K562 (cell line): ENCODE data around the gene CC2D1A. TPM values are rescaled to one million over a fixed set of nuclear protein-coding genes. Genes with fewer than 3 reads are reported as not detected.
A peak's percentile ranks its signal among the peaks of the same experiment; 100 is the strongest.

Experiments used
- EP300 ChIP-seq: IDR thresholded peaks from 2 replicates; pipeline ENCODE4 v1.6.1; 2012; ENCODE audit warnings: low read length, improper control_type of control experiment
- FOXA3 ChIP-seq, 2 experiments: fragments of 450-650 bp in 1 of 2; sonication (generic) in 1 of 2; formaldehyde crosslinking; IDR thresholded peaks in 1 of 2; conservative IDR thresholded peaks in 1 of 2; 2 replicates each; pipeline versions ENCODE4 v1.4.0 to v1.8.0; 2020 to 2022; ENCODE audit warnings: mild to moderate bottlenecking in 2 of 2, missing genetic modification reagents in 1 of 2
- GATA2 ChIP-seq: sonication (generic); formaldehyde crosslinking; IDR thresholded peaks from 2 replicates; pipeline ENCODE4 v1.4.0; 2020; ENCODE audit warnings: mild to moderate bottlenecking, missing genetic modification reagents
- NONO ChIP-seq, 2 experiments: fragments of 200-400 bp in 1 of 2; fragments of 450-650 bp in 1 of 2; formaldehyde crosslinking in 1 of 2; IDR thresholded peaks; 2 replicates each; pipeline ENCODE4 v1.6.1; 2017; ENCODE audit warnings: low read depth in 2 of 2, mild to moderate bottlenecking in 2 of 2, moderate library complexity in 2 of 2, low read length in 1 of 2
- POLR2G ChIP-seq: fragments of 200-400 bp; formaldehyde crosslinking; IDR thresholded peaks from 2 replicates; pipeline ENCODE4 v1.6.1; 2017; ENCODE audit warnings: low read depth, mild to moderate bottlenecking, antibody characterized with exemption, low read length, moderate library complexity
- RAD21 ChIP-seq, 2 experiments: fragments of 250-450 bp in 1 of 2; fragments of 450-650 bp in 1 of 2; sonication (Bioruptor Pico) in 1 of 2; formaldehyde crosslinking in 1 of 2; IDR thresholded peaks in 1 of 2; conservative IDR thresholded peaks in 1 of 2; 2 replicates each; pipeline versions ENCODE4 v1.4.0 to v1.8.0; 2020 to 2022; ENCODE audit warnings: mild to moderate bottlenecking in 2 of 2, moderate library complexity in 1 of 2
- SMARCB1 ChIP-seq: IDR thresholded peaks from 2 replicates; pipeline ENCODE4 v1.6.1; 2011; ENCODE audit warnings: improper control_type of control experiment, low read depth; ENCODE audit not compliant: insufficient read length
- TOE1 ChIP-seq, 2 experiments: fragments of 450-650 bp in 1 of 2; sonication (generic) in 1 of 2; formaldehyde crosslinking in 1 of 2; IDR thresholded peaks; 2 replicates each; pipeline versions ENCODE4 v1.7.1 to v1.8.0; 2016 to 2022; ENCODE audit warnings: borderline replicate concordance in 2 of 2, mild to moderate bottlenecking in 2 of 2, antibody characterized with exemption in 1 of 2, inconsistent platforms in 1 of 2, low read depth in 1 of 2, missing genetic modification reagents in 1 of 2, moderate library complexity in 1 of 2
- U2AF2 ChIP-seq: fragments of 200-400 bp; formaldehyde crosslinking; optimal IDR thresholded peaks from 2 replicates; pipeline ENCODE3; 2017; ENCODE audit warnings: low read depth, mild to moderate bottlenecking, low read length
- ZFX ChIP-seq: sonication (generic); formaldehyde crosslinking; IDR thresholded peaks from 2 replicates; pipeline ENCODE4 v1.8.0; 2022; ENCODE audit warnings: mild to moderate bottlenecking, missing genetic modification reagents, moderate library complexity
- polyA plus RNA-seq, 8 experiments: library from polyadenylated mRNA; depleted of rRNA in 4 of 8; stranded (reverse) in 5 of 8; unstranded in 3 of 8; fragments of >200 nt; fragmentation: Nextera tagmentation in 2 of 8; fragmentation: Illumina TruSeq in 1 of 8; extraction: Ambion mirVana in 2 of 8; extraction: Trizol in 1 of 8; gene quantifications; 2 replicates each; pipeline versions ENCODE4 v1.2.1 to v1.2.3, GENCODE V29; 2011 to 2014; ENCODE audit warnings: inconsistent platforms in 1 of 8, missing spikeins in 1 of 8
- total RNA-seq, 7 experiments: library from RNA; depleted of rRNA in 6 of 7; stranded (reverse); fragments of >200 nt in 6 of 7; fragmentation: Illumina TruSeq in 2 of 7; extraction: Trizol in 2 of 7; gene quantifications; 2 replicates each; pipeline versions ENCODE4 v1.2.1 to v1.2.3, GENCODE V29; 2011 to 2021; ENCODE audit warnings: low replicate concordance in 1 of 7
- TF ChIP-seq, protein P1 (sequence below): fragments of 150-350 bp; conservative IDR thresholded peaks from 2 replicates; pipeline ENCODE4 v1.6.1; 2014; ENCODE audit warnings: low read length
- TF ChIP-seq, protein P2 (sequence below): fragments of 450-650 bp; IDR thresholded peaks from 2 replicates; pipeline ENCODE4 v1.6.1; 2016; ENCODE audit warnings: borderline replicate concordance
- TF ChIP-seq, protein P3 (sequence below): fragments of 450-650 bp; IDR thresholded peaks from 2 replicates; pipeline ENCODE4 v1.6.1; 2016; ENCODE audit warnings: missing biosample characterization, missing genetic modification characterization
- TF ChIP-seq, protein P4 (sequence below): fragments of 250-450 bp; sonication (Bioruptor Pico); IDR thresholded peaks from 2 replicates; pipeline ENCODE4 v1.5.0; 2022; ENCODE audit warnings: mild to moderate bottlenecking
- TF ChIP-seq, protein P5 (sequence below): fragments of 200-400 bp; formaldehyde crosslinking; IDR thresholded peaks from 2 replicates; pipeline ENCODE4 v1.6.1; 2017; ENCODE audit warnings: mild to moderate bottlenecking, low read depth, low read length, moderate library complexity

Gene CC2D1A
- total and polyA plus RNA-seq, 9 of the 15 experiments (the other 6 are each of a cell fraction or from before 2014, with no cell fraction given), result 0.32 to 31.0 (median 12.9) TPM

DNA sequence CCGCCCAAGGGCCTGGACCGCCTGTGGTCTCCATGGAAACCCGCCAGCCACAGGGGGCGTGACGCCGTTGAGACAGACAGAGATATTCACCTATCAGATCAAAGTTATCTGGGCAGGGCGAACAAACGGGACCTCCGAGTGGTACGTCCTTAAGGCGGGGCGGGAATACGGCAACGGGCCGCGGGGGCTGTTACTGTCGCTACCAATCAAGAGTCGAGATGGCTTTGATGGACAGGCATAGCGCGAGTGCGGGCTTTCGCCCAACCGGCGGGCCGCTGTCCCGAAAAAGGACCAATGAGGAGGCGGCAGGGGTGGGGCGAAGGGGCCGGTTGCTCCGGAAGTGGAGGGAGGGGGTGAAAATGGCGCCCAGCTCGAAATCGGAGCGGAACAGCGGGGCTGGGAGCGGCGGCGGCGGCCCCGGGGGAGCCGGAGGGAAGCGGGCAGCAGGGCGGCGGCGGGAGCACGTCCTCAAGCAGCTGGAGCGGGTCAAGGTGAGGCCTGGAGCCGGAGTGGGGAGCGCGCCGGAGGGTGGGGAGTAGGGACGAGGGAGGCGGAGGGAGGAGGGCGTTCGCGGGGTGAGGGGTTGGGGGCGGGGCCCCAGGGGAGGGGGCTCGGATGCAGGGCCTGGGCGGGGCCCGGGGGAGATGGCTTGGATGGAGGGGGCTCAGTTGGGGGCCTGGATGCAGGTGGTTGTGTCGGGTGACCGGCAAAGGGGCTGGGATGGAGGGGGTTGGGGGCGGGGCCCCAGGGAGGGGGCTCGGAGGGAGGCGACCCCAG is 46.3 kb downstream of the CC2D1A start, which contains the start of gene DCAF15 (continued):
- TF ChIP-seq, protein P1, sequence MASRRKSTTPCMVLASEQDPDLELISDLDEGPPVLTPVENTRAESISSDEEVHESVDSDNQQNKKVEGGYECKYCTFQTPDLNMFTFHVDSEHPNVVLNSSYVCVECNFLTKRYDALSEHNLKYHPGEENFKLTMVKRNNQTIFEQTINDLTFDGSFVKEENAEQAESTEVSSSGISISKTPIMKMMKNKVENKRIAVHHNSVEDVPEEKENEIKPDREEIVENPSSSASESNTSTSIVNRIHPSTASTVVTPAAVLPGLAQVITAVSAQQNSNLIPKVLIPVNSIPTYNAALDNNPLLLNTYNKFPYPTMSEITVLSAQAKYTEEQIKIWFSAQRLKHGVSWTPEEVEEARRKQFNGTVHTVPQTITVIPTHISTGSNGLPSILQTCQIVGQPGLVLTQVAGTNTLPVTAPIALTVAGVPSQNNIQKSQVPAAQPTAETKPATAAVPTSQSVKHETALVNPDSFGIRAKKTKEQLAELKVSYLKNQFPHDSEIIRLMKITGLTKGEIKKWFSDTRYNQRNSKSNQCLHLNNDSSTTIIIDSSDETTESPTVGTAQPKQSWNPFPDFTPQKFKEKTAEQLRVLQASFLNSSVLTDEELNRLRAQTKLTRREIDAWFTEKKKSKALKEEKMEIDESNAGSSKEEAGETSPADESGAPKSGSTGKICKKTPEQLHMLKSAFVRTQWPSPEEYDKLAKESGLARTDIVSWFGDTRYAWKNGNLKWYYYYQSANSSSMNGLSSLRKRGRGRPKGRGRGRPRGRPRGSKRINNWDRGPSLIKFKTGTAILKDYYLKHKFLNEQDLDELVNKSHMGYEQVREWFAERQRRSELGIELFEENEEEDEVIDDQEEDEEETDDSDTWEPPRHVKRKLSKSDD, result no peak
- TF ChIP-seq ZFX, result no peak
- TF ChIP-seq U2AF2, result no peak
- TF ChIP-seq EP300, result no peak
- TF ChIP-seq, protein P2, sequence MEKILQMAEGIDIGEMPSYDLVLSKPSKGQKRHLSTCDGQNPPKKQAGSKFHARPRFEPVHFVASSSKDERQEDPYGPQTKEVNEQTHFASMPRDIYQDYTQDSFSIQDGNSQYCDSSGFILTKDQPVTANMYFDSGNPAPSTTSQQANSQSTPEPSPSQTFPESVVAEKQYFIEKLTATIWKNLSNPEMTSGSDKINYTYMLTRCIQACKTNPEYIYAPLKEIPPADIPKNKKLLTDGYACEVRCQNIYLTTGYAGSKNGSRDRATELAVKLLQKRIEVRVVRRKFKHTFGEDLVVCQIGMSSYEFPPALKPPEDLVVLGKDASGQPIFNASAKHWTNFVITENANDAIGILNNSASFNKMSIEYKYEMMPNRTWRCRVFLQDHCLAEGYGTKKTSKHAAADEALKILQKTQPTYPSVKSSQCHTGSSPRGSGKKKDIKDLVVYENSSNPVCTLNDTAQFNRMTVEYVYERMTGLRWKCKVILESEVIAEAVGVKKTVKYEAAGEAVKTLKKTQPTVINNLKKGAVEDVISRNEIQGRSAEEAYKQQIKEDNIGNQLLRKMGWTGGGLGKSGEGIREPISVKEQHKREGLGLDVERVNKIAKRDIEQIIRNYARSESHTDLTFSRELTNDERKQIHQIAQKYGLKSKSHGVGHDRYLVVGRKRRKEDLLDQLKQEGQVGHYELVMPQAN, result no peak
- no peak for TF ChIP-seq SMARCB1
- no peak for TF ChIP-seq TOE1 (IDR thresholded peaks at IDR 0.05; ENCODE audit: borderline replicate concordance)
- TF ChIP-seq TOE1 (CRISPR knock-in tag; IDR thresholded peaks at IDR 0.05; ENCODE audit: borderline replicate concordance, low read depth), result no peak
- TF ChIP-seq, protein P3, sequence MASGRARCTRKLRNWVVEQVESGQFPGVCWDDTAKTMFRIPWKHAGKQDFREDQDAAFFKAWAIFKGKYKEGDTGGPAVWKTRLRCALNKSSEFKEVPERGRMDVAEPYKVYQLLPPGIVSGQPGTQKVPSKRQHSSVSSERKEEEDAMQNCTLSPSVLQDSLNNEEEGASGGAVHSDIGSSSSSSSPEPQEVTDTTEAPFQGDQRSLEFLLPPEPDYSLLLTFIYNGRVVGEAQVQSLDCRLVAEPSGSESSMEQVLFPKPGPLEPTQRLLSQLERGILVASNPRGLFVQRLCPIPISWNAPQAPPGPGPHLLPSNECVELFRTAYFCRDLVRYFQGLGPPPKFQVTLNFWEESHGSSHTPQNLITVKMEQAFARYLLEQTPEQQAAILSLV (tag), result no peak
- TF ChIP-seq NONO (IDR thresholded peaks at IDR 0.05; ENCODE audit: low read depth in 2 of 2, low read length in 1 of 2), result no peak
- TF ChIP-seq POLR2G, result peak; percentile 87
- no peak for TF ChIP-seq FOXA3 (CRISPR knock-in tag; conservative IDR thresholded peaks at IDR 0.05 in 1 of 2, IDR thresholded peaks at IDR 0.05 in 1 of 2)
- no peak for TF ChIP-seq RAD21 (CRISPR knock-in tag; conservative IDR thresholded peaks at IDR 0.05 in 1 of 2, IDR thresholded peaks at IDR 0.05 in 1 of 2)
- TF ChIP-seq, protein P4, sequence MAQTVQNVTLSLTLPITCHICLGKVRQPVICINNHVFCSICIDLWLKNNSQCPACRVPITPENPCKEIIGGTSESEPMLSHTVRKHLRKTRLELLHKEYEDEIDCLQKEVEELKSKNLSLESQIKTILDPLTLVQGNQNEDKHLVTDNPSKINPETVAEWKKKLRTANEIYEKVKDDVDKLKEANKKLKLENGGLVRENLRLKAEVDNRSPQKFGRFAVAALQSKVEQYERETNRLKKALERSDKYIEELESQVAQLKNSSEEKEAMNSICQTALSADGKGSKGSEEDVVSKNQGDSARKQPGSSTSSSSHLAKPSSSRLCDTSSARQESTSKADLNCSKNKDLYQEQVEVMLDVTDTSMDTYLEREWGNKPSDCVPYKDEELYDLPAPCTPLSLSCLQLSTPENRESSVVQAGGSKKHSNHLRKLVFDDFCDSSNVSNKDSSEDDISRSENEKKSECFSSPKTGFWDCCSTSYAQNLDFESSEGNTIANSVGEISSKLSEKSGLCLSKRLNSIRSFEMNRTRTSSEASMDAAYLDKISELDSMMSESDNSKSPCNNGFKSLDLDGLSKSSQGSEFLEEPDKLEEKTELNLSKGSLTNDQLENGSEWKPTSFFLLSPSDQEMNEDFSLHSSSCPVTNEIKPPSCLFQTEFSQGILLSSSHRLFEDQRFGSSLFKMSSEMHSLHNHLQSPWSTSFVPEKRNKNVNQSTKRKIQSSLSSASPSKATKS (CRISPR knock-in tag), result no peak
- TF ChIP-seq GATA2, result no peak
- TF ChIP-seq, protein P5, sequence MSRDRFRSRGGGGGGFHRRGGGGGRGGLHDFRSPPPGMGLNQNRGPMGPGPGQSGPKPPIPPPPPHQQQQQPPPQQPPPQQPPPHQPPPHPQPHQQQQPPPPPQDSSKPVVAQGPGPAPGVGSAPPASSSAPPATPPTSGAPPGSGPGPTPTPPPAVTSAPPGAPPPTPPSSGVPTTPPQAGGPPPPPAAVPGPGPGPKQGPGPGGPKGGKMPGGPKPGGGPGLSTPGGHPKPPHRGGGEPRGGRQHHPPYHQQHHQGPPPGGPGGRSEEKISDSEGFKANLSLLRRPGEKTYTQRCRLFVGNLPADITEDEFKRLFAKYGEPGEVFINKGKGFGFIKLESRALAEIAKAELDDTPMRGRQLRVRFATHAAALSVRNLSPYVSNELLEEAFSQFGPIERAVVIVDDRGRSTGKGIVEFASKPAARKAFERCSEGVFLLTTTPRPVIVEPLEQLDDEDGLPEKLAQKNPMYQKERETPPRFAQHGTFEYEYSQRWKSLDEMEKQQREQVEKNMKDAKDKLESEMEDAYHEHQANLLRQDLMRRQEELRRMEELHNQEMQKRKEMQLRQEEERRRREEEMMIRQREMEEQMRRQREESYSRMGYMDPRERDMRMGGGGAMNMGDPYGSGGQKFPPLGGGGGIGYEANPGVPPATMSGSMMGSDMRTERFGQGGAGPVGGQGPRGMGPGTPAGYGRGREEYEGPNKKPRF, result no peak
